PC-3 (cell line): ENCODE measurements around the gene PGAM1.

Experiments
- CTCF ChIP-seq: fragments of 300-600 bp; sonication (generic); conservative IDR thresholded peaks from 2 replicates; pipeline ENCODE4 v1.5.1; 2017; ENCODE audit warnings: antibody characterized with exemption, low read depth, mild to moderate bottlenecking, low read length
- EZH2 ChIP-seq: fragments of 300-600 bp; sonication (generic); IDR thresholded peaks from one replicate; pipeline ENCODE4 v1.6.1; 2017; ENCODE audit warnings: antibody characterized with exemption, mild to moderate bottlenecking, low read length; ENCODE audit not compliant: unreplicated experiment

GRCh38 chr10:97482381-97482780, 56.4 kb downstream of the PGAM1 start:
- no peak for TF ChIP-seq EZH2
- no peak for TF ChIP-seq CTCF
